Left ventricle myocardium superior (tissue), 1 donor: ENCODE results near the gene JPH3. TPM values are rescaled to one million over a fixed set of nuclear protein-coding genes. Genes with fewer than 3 reads are reported as not detected.
A peak's percentile ranks its signal among the peaks of the same experiment; 100 is the strongest.
"Not testable (repeated sequence)": the region's sequence is repeated elsewhere in the genome, so short reads cannot be mapped to it uniquely, and the experiment has no call there.

Experiments used
- ATAC-seq: fragments of 200-7000 bp; cut with Tn5 transposase; one replicate; pipeline ENCODE4 v1.9.1; 2020; ENCODE audit warnings: mild to moderate bottlenecking, moderate library complexity
- DNase-seq: peaks from one replicate; pipeline ENCODE4 v3.0.0-alpha.2; 2020
- intact Hi-C: fragments of 100-400 bp; cut with micrococcal nuclease; formaldehyde crosslinking; loops from one replicate; pipeline ENCODE4 v1.11.0; 2022
- total RNA-seq: library from RNA; stranded (reverse); fragmentation: NEBNext Ultra II Directional; extraction: Animal tissue kit (Norgen Biotek cat#: 25700); gene quantifications from one replicate; pipeline ENCODE4 v1.2.1, GENCODE V29; 2021
- donor health status: DM: no; HTN: yes; CAD: no; lungs with severe emphysema.

JPH3 gene
- total RNA-seq, 1 donor from 2014 or later: 0.12 TPM

GRCh38 chr16:87570938-87571867, 31.1 kb upstream of the JPH3 start:
- intact Hi-C loops: no loop called here
- DNase-seq: peak; percentile 69
- peak; percentile 86 for ATAC-seq

- ATAC-seq: no peak
These were observed 30.5 kb upstream of the JPH3 start for GRCh38 chr16:87571868-87572244.

DNA sequence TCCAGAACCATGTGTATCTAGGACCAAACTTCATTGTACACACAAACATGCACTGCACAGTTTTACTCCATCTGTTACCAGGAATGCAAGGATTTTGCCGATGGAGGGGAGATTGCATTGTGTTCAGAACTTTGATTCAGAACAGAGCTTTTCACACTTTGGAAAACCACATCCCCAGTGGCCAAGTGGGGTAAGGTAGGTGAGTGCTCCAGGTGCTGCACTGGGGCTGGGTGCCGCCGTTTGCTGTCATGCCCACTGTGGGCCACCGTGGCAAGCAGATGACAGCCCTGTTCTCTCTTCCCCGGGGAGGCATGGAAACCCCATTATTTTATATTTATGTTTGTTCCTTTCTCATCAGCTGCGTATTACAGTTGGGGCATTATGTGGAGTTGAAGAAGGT, 29.3 kb upstream of the JPH3 start:
- ATAC-seq (no peak), DNase-seq (no peak)
- intact Hi-C loops: no loop called here

More at GRCh38 chr16:87571868-87572244, 30.5 kb upstream of the JPH3 start:
- DNase-seq: no peak
- intact Hi-C loops: no loop called here

- intact Hi-C loops: no loop called here
- no peak for DNase-seq
- ATAC-seq: no peak
These were observed 27.1 kb upstream of the JPH3 start for GRCh38 chr16:87575027-87575804.

DNA sequence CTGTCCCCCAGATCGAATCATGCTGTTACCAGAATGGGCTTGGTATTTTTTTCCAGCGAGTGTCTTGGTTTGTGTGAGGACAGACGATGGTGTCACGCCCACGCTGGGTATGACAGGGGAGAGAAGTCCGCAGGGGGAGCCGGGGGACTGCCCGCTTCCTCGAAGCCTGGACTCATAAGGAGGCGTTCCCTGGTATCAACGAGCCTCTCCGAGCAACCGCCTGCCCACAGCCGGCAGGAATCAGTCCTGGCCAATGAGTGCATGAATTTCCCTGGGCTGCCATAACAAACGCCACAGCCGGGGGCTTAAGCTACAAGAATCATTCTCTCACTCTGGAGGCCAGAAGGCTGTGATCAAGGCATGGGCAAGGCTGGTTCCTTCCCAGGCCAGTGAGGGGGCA, 26.1 kb upstream of the JPH3 start:
- no peak for DNase-seq
- intact Hi-C loops: no loop called here
- no peak for ATAC-seq

- ATAC-seq, intact Hi-C loops, DNase-seq: not testable (repeated sequence)
These were observed 24.0 kb upstream of the JPH3 start for GRCh38 chr16:87578142-87578930.

- DNase-seq (no peak), ATAC-seq (no peak)
- intact Hi-C loops: no loop called here
These were observed 22.6 kb upstream of the JPH3 start for GRCh38 chr16:87579691-87580090.

- DNase-seq (no peak), ATAC-seq (no peak)
- intact Hi-C loops: no loop called here
These were observed 21.4 kb upstream of the JPH3 start for GRCh38 chr16:87580855-87581261.

DNA sequence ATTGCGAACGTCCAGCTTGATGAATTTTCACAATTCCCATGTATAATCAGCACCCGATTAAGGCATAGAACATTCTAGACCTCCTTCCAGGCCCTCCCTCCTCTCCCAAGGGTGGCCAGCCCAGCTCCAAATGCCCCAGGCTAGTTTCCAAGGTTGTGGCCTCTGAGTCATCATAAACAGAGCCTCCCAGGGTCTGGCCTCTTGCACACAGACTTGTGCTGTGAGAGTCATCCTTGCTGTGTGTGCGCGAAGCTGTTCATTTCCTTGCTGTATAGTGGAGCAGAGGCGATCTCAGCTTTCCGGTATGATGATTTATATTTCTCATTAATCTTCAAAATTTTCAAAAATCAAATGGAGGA, 20.5 kb upstream of the JPH3 start:
- DNase-seq: peak; percentile 75
- intact Hi-C loops: no loop called here
- peak; percentile 92 for ATAC-seq

- DNase-seq: peak; percentile 85
- ATAC-seq: peak; percentile 90
- intact Hi-C loops: no loop called here
These were observed 19.9 kb upstream of the JPH3 start for GRCh38 chr16:87582216-87582965.

- intact Hi-C loops: no loop called here
- ATAC-seq: no peak
- no peak for DNase-seq
These were observed 19.4 kb upstream of the JPH3 start for GRCh38 chr16:87582966-87583325.

DNA sequence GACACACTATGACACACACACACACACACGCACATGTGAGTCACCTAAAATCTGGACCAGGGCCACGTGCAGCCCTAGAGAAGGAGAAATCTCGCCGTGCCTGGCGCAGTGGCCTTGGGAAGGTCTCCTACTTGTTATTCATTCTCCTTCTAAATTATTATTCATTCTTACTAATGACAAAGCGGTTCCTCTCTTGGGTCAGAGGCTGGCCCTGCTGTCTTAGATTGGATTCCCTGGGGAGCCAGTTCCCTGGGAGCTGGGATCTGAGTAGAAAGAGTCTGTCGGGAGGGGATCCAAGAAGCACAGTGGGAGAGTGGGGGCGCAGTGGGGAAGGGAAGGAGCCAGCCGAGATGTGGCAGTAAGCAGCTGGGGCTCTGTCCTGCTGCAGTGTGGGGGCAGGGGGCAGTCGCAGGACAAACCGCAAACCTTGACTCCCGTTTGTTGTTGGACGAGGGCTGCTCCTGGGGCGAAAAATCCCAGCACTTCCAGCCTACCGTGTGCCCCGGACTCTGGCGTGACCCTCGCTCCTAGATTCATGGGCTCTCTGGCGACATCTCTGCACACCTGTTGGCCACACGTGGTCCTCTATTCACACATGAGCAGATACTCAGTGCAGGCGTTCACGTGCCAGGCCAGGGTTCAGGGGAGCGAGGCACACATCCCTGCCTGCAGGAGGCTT, 18.7 kb upstream of the JPH3 start:
- ATAC-seq: no peak
- no peak for DNase-seq
- intact Hi-C loops: no loop called here

DNA sequence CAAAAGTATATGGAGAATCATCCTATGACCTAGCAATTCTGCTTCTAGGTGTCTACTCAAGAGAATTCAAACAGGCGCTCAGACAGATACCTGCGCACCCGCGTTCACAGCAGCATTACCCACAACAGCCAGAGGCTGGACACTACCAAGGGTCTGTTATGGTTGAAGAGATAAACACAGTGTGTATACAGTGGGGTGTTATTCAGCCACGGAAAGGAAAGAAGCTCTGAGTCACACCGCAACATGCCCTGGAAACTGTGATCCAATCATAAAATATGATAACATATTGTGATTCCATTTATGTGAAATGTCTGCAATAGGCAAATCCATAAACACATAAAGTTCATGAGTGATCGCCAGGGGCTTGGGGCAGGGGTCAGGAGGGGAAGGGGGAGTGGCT, 18.0 kb upstream of the JPH3 start:
- DNase-seq (no peak), ATAC-seq (no peak)
- intact Hi-C loops: no loop called here

DNA sequence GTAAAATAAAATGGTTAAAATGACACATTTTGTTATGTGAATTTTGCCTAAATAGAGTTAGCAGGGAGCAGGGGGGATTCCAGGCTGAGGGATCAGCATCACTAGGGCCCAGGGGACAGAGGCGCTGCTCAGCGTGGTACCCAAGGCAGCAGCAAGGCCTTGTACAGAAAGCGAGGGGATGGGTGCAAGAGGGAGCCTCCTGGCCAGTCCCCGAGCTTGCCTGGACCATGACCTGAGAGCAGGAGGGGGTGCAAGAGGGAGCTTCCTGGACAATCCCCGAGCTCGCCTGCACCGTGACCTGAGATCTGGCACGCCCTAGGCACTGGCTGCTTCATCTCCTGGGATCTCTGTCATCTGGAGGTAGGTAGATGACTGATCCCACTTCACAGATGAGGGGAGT, 17.3 kb upstream of the JPH3 start:
- ATAC-seq (no peak), DNase-seq (no peak)
- intact Hi-C loops: no loop called here

- ATAC-seq (no peak), DNase-seq (no peak)
- intact Hi-C loops: no loop called here
These were observed 16.7 kb upstream of the JPH3 start for GRCh38 chr16:87585442-87586200.

- ATAC-seq (no peak), DNase-seq (no peak)
- intact Hi-C loops: no loop called here
These were observed 16.0 kb upstream of the JPH3 start for GRCh38 chr16:87586201-87586782.

- ATAC-seq (no peak), DNase-seq (no peak)
- intact Hi-C loops: no loop called here
These were observed 14.7 kb upstream of the JPH3 start for GRCh38 chr16:87587636-87588035.
